CD4-positive, alpha-beta T cell treated with Interleukin-6 for 4 hours (primary cell): ENCODE measurements around the gene MDM4.
"Not testable (repeated sequence)": the region's sequence is repeated elsewhere in the genome, so short reads cannot be mapped to it uniquely, and the experiment has no call there.

ENCODE experiments used
- DNase-seq: peaks from one replicate; pipeline ENCODE4 v3.0.0-alpha.2; 2020; ENCODE audit warnings: mixed read lengths

Gene MDM4, protein sequence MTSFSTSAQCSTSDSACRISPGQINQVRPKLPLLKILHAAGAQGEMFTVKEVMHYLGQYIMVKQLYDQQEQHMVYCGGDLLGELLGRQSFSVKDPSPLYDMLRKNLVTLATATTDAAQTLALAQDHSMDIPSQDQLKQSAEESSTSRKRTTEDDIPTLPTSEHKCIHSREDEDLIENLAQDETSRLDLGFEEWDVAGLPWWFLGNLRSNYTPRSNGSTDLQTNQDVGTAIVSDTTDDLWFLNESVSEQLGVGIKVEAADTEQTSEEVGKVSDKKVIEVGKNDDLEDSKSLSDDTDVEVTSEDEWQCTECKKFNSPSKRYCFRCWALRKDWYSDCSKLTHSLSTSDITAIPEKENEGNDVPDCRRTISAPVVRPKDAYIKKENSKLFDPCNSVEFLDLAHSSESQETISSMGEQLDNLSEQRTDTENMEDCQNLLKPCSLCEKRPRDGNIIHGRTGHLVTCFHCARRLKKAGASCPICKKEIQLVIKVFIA

GRCh38 chr1:204516180-204516879 is at the start of gene MDM4:
TSS of gene MDM4 (plus strand) at chr1:204516406. CDS start at chr1:204525519, 9,113 bp downstream.
- DNase-seq = peak; percentile 94

DNA sequence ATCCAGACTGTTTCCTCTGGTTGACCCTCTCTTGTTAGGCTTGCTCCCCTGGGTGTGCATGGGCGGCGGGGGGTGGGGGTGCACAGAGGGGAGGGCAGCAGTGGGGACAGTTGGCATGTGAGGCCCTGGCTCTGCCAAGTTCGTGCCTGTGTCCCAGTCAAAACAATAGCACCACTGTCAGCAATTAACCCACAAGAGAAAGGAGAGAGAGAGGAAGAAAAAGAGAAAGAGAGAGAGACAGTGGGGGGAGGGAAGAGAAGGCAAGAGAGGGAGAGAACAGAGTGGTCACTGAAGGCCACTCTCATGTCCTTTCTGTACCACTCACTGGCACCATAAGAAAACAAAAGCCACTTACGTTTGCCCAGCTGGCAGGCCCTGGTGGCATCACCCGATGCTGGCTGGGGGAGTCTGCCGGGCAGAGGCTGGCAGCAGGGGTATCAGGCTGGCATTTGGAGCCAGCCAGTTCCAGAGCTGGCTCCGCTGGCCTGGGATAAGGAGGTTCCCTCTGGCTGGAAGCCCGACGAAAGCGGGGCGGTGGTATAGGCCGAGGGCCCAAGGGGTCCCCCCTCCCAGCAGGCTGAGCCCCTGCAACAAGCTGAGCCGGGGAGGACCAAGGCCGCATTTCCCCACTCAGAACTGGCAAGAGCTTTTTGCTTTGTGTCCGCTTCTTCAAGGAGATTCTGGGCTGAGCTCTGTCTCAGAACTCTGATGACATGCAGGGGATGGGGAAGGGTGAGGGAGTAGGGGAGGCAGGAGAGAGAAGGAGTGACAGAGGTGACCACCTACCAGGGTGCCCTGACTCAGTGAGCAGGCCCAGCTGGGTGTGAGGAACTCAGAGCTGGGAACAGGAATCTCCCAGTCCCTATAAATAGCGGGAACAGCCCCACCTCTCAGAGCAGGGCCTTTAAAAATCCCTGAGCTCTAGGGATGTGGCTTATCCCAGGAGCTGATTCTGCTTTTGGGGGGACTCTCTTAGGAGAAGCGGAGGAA is 49.5 kb upstream of the MDM4 start:
- DNase-seq = no peak

DNA sequence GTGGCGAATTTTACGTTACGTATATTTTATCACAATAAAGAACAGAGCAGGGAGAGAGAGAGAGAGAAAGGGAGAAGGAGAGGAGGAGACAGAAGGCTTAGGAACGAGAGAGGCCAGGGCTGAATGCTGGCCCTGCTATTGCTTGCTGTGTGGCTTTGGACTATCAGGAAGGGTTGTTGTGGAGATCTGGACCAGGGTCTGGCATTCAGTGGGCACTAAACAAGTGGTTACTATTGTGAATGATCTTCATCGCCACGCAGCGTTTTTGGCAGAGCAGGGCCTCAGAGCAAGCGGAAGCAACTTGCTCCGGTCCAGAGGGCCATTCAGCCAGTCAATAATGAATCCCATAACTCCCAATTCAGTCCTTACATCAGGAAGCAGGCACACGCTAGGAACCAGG is 48.0 kb upstream of the MDM4 start:
- DNase-seq = no peak

DNA sequence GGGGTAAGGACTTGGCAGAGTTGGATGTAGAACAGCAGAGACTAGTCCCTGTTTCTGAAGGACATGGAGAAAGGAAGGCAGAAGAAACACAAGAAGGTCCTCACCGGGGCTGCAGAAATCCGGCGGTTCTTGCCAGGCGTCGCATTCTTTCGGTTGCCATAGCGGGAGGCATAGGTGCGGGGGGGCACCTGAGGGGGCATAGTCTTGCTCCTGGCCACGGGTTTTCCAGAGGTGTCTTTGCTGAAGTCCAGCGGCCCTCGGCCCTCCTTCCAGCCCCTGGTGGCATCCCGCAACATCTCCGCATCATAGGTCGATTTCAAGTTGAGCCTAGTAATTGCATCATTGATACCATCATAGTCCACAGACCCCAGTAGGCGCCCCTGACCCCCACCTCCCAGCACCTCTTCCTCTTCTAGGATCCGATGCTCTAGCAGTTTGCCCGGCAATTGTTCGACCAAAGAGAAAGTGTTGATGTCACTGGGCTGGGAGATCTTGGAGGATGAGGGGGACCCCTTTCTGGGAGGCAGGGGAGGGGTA is 47.4 kb upstream of the MDM4 start:
- DNase-seq = no peak

DNA sequence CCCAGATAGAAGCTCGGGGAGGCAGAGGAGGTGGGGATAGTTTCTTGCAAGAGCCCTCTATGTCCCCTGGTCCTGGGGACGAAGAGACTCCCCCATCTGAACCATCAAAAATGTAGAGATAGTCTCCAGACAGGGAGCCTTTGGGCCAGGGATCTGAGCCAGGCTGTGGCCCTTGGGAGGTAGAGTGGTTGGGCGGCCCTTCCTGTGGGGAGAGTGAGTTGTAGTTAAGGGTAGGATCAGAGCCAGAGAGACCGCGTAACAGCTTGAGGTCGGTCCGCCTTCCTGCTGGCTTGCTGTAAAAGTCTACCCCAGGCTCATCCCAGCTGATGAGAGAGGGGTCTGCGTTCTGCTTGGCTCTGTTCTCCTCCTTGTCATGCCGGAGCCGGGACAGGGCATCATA is 46.9 kb upstream of the MDM4 start:
- no peak for DNase-seq

- DNase-seq = no peak
Observed at GRCh38 chr1:204471687-204472086, 44.5 kb upstream of the MDM4 start.

DNA sequence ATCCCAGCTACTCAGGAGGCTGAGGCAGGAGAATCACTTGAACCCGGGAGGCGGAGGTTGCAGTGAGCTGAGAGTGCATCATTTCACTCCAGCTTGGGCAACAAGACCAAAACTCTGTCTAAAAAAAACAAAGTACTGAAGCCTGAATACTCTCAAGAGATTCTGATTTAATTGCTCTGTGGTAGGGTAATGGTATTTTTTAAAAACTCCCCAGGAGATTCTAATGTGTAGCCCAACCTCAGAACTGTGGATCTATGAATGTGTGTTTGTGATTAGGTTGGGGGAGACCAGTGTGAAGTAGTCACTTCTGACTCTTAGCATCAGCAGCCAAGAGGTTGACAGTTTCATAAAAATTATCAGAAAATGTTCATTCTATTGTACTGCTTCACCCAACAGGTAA is 43.5 kb upstream of the MDM4 start:
- DNase-seq = no peak

GRCh38 chr1:204473400-204473965 is 42.7 kb upstream of the MDM4 start:
- no peak for DNase-seq

DNA sequence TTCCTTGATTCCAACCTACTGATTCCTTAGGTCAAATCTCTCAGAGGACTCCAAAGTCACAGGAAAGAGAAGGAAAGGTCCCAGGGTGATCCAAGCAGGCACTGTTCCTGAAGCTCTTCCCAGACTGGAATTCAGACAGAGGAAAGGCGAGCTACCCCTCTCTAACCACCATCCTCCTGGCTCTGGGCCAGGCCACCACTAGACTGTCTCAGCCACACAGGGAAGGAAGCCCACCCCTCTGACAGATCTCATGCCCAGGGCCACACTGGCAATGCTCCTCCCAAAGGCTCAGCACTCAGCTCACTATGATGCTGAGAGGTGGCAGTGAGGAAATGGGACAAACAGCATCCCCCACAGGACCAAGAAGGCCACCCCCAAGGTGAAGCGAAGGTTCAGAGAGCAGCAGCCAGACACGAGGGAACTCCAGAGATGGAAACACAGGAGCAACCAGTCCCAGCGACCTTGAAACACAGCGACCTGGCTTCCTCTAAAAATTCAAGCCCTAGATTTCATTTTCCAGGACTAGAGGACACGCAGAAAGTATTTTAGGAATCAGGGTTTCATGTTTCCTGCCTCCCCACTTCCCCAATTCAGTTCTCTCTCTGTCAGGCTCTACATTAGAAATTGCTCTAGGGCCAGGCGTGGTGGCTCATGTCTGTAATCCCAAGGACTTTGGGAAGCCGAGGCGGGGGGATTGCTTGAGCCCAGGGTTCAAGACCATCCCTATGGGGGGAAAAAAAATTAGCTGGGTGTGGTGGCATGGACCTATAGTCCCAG is 40.4 kb upstream of the MDM4 start:
- no peak for DNase-seq

DNA sequence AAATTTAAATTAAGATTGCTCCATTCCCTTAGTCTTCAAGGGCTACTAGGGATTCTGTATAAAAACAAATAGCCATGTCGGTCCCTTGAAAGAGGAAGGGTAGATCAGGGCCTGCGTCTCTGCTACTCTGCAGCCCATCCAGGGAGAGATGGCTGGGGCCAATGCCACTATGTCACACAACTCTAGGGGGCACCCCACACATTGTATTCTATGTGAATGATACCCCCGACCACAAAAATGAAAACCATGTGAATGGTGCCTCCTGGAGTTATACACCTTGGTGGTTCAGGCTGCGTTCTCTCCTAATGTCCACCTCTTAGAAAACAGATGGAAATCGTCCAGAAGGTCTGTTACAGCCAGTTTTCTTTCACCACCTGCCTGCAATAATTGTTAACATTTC is 39.6 kb upstream of the MDM4 start:
- DNase-seq = no peak

DNA sequence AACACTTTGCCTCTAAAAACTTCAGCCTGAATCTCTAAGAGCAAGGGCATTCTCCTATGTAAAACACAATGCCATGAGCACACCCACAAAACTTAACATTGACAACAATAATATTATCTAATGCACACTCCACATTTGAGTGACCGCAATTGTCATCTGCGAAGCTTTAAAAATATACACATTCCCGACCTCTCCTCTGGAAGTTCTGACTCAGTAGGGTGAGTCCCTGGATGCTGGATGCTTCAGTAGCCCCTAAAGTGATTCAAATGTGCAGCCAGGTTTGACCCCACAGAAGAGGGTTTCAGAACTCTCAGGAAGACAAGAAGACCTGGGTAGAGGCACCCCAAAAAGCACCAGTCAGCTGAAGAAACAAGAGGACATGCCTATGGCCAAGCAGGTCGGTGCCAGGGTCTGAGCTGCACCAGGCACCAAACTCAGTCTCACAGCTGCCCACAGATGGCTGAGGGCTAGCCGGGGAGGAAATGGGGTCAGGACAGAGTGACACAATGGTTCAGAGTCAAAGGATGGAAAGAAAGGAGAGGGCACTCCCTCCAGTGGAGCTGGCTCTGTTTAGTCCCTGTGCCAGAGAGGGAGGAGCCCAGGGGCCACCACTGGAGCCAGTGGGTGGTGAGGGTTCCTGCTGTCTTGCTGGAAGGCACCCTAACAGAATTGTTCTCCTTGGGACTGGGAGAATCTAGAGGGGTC is 39.0 kb upstream of the MDM4 start:
- no peak for DNase-seq

GRCh38 chr1:204478172-204478899 is 37.9 kb upstream of the MDM4 start:
- no peak for DNase-seq

GRCh38 chr1:204478921-204479320 is 37.3 kb upstream of the MDM4 start:
- no peak for DNase-seq

GRCh38 chr1:204479387-204480136 is 36.6 kb upstream of the MDM4 start:
- no peak for DNase-seq

DNA sequence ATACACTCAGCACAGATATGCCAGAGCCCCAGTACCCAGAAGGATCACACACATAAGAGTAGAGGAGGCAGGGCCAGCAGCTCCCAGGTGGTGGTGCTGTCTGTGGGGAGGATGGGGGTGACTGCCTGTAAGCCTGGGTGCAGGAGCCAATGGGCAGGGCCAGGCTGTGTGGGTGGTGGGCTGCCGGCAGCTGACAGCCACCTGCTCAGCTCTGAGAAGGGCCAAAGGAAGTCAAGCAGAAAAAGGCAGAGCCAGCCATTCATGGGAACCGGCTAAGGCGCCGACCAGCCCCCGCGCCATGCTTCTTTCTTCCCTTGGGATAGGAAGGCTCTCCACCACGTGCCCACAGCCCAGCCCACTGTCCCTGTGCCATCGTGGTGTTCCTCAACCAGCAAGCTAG is 35.7 kb upstream of the MDM4 start:
- DNase-seq = no peak

GRCh38 chr1:204483791-204484190 is 32.4 kb upstream of the MDM4 start:
- no peak for DNase-seq

GRCh38 chr1:204486513-204487255 is 29.5 kb upstream of the MDM4 start:
- DNase-seq = not testable (repeated sequence)

DNA sequence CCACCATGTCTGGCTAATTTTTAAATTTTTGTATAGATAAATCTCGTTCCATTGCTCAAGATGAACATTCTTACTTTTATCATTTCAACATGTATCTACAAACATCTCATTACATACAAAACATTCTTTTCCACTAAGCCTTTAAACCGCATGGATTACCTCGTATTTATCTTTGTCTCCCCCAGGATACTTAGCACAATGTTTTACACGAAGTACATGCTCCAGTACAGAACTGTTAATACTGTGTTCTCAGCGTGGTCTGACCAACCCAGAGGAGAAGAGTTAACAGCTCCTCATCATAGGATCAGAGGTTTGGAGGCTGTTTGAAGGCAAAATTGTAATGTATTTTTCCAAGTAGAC is 29.0 kb upstream of the MDM4 start:
- DNase-seq = no peak

- no peak for DNase-seq
Observed at GRCh38 chr1:204491655-204492054, 24.6 kb upstream of the MDM4 start.
